GM19372 (cell line): ENCODE measurements around the gene CDC123.
"Not testable (repeated sequence)": the region's sequence is repeated elsewhere in the genome, so short reads cannot be mapped to it uniquely, and the experiment has no call there.

ENCODE experiments used
- ATAC-seq: cut with Tn5 transposase; IDR thresholded peaks from one replicate; pipeline ENCODE4 v1.9.1; 2021; ENCODE audit warnings: mild to moderate bottlenecking, low read depth, moderate library complexity; ENCODE audit not compliant: unreplicated experiment

CDC123 gene

GRCh38 chr10:12226438-12226837 lies 30.4 kb downstream of the CDC123 start:
- not testable (repeated sequence) for ATAC-seq

GRCh38 chr10:12228851-12229250 lies 32.9 kb downstream of the CDC123 start:
- ATAC-seq = no peak

DNA sequence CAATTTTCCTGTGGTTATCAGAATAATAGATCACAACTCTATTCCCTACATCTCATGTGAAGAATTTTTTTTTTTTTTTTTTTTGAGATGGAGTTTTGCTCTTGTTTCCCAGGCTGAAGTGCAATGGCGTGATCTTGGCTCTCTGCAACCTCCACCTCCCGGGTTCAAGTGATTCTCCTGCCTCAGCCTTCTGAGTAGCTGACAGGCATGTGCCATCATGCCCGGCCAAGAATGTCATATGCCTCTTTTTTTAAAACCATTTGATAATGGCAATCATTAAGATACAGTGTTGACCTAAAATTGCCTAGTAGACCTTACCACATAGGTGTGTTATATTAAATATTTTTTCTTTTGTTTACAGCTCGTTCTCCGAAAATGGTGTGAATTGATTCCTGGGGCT lies 38.7 kb downstream of the CDC123 start:
- not testable (repeated sequence) for ATAC-seq

GRCh38 chr10:12235116-12235694 lies 39.2 kb downstream of the CDC123 start:
- ATAC-seq = no peak

- ATAC-seq = no peak
Observed at GRCh38 chr10:12235796-12236195, 39.8 kb downstream of the CDC123 start.

DNA sequence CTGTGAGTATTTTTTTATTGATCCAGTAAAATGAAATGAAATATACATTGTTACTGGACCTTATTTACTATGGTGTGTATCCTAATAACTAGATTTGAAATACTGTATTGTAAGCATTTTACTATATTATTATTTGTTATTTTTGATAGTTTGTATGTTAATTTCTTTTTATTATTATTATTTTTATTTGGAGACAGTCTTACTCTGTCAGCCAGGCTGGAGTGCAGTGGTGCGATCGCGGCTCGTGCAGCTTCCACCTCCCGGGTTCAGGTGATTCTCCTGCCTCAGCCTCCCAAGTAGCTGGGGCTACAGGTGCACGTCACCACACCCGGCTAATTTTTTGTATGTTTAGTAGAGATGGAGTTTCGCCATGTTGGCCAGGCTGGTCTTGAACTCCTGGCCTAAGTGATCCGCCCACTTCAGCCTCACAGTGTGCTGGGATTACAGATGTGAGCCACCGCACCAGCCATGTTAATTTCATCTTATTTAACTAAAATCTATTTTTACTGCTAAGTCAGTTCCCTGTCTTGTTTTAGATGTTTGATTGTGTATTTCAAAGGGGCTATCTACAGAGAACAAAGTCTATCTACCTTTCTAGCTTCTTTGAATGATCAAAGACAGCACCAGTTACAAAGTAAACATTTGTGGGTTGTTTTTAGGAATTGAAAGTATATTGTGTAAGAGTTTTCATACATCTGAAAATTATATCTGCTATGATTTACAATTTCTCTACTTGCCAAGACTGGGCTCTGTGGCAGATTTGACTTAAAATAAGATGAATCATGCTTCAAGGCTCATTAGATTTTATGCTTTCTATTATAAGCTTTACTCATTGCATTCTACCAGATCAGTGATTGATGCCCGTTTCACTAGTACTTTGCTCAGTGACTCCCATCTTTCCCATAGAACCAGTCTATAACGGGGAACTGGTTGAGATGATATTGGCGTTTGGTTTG lies 41.6 kb downstream of the CDC123 start:
- ATAC-seq = no peak

GRCh38 chr10:12238821-12239220 lies 42.8 kb downstream of the CDC123 start:
- no peak for ATAC-seq

GRCh38 chr10:12241810-12242529 lies 46.0 kb downstream of the CDC123 start:
- ATAC-seq = no peak

DNA sequence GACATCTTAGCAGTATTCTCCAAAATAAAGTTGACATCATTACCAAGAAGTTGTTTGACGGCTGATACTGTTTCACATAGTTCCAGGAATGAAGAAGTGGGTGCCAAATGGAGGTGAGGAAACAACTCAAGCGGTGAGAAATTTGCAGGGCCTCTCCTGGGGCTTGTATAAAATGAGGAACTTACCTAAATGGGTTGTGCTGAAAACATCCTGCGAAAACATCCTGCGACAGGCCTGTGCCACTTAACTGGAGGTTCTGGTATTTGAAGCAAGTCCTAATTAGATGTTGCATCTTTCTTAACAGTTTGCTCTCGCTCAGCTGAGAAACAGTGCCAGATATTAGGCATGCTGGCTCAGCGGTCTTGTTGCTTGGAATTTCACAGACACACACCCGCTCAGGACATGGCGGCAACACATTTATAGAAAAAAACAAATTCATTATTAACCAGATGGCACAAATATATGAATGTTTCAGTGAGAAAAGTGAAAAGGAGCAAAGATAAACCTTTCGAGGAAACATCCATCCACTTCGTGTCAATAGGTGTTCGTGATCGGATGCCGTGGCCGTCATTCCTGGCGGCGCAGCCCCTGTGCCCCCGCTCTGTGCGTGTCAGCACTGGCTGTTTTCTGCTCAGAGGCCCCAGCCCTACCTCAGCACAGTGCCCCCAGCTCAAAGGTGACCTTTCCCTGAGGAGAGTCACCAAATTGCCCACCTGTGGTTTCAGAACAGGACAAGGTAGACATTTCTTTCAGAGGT lies 48.1 kb downstream of the CDC123 start:
- no peak for ATAC-seq

- ATAC-seq = no peak
Observed at GRCh38 chr10:12250181-12250580, 54.2 kb downstream of the CDC123 start.

DNA sequence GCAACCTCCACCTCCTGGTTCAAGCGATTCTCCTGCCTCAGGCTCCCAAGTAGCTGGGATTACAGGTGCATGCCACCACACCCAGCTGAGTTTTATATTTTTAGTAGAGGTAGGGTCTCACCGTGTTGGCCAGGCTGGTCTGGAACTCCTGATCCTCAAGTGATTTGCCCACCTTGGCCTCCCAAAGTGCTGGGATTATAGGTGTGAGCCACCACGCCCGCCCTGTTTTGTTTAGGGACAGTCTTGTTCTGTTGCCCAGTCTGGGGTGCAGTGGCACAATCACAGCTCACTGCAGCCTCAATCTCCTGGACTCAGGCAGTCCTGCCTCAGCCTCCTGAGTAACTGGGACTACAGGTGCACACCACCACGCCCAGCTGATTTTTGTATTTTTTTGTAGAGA lies 54.7 kb downstream of the CDC123 start:
- not testable (repeated sequence) for ATAC-seq

- no peak for ATAC-seq
Observed at GRCh38 chr10:12251581-12251980, 55.6 kb downstream of the CDC123 start.

DNA sequence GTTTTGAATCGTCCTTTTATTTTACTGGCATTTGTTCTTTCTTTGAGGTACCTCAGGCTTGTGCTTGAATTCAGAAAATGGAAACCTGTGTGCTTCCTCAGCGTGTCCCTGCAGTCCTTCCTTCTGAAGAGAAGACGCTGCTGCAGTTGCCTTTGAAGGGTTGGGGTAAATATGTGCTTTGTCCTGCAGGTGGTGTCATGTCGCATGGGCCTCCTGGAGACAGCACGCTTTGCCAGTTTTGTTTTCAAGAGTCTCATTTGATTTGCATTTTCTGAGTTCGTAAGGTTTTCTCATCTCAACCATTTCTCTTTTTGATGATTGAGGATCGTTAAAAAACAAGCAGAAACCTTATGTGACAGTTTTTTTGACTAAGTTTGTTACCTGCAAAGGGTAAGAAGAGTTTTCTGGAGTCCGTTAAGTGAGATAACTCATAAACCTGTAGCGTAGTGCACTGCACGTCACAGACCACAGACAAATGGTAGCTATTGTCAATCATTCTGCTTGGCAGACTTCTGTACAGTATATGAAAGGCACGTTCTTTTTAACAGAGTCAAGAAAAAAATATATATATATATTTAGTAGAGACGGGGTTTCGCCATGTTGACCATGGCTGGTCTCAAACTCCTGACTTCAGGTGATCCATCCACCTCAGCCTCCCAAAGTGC lies 57.0 kb downstream of the CDC123 start:
- no peak for ATAC-seq

- no peak for ATAC-seq
Observed at GRCh38 chr10:12255048-12255447, 59.1 kb downstream of the CDC123 start.

GRCh38 chr10:12259988-12260387 lies 64.0 kb downstream of the CDC123 start:
- no peak for ATAC-seq

DNA sequence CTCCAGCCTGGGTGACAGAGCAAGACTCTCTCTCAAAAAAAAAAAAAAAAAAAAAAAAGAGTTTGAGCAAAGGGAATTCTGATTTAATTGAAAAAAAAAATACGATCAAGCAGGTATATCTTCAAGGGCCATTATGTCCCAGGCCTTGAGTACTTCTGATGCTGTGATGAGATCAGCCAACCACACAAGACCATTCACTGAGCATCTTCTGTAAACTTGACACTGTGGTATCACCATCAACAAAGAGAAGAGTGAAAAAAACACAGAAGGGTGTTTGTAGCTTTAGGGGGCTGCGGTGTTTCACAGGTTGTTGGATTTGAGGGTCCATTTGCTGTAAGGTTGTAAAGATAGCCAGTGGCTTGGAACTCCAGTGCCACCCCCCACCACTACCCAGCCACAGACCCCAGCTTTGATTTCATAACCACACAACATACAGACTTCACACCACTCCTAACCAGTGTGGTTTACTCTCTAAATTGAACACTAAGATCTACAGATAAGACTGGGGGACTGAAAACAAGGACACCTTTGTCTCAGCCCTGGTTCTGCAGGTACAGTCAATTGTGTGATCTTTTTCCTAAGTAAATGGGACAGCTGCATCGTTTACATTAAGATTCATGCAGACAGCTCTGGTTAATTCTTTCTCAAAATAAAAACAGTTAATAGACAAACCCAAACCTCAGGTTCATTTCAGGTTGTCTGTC lies 66.4 kb downstream of the CDC123 start:
- no peak for ATAC-seq

DNA sequence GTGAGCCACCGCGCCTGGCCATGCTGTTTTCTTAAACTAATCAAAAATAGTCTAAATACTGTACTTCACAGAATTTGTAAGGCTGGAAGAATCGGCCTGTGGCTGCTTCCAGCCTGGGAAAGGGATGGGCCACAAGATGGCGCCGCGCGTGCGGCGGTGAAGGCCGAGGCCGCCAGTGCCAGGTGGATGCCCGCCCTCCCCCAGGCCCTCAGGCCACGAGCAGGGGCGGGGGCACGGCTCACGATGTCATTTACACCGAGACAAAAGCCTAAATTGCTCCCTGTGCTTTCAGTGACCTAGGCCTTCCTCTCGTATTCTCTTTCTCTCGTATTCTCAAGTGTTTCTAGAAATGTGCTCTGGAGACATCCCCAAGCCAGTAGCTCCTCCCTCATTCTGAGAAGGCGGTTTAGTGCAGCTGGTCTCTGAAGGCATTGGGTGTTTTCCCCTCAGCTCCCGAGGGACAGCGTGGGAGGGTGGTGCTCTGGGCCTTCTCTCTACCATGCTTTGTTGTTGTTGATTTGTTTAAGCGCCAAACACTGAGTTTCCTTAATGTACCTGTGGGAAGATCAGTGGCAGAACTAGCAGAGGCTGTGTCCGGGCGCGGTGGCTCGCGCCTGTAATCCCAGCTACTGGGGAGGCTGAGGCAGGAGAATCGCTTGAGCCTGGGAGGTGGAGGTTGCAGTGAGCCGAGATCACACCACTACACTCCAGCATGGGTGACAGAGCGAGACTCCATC lies 68.4 kb downstream of the CDC123 start:
- peak; percentile 85 for ATAC-seq

DNA sequence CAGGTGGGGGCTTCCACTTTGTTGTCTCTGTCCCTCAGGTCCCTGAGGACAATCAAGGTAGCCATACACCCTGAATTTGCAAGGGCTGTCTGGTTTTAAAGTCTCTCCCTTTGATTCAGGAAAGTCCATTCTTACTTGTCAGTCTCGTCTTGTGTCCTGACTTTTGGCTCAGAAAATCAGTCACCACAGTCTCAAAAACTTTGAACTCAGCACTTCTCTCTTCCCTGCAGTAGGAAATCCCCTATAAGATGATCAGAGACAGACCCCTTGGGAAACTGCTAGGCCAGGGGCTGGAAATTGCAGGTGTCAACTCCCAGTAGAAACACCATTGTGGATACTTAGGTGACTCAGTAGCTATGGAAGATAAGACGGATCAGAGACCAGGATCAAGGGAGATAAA lies 73.1 kb downstream of the CDC123 start:
- ATAC-seq = no peak

- no peak for ATAC-seq
Observed at GRCh38 chr10:12271210-12271540, 75.2 kb downstream of the CDC123 start.
